GM19238 (cell line): Measurements from ENCODE around the gene GPR132.
"Not testable (repeated sequence)": the region's sequence is repeated elsewhere in the genome, so short reads cannot be mapped to it uniquely, and the experiment has no call there.

Experiments used
- DNase-seq: peaks from one replicate; pipeline ENCODE4 v3.0.0; 2011; ENCODE audit warnings: low spot score; ENCODE audit not compliant: insufficient read length

GPR132 gene, protein sequence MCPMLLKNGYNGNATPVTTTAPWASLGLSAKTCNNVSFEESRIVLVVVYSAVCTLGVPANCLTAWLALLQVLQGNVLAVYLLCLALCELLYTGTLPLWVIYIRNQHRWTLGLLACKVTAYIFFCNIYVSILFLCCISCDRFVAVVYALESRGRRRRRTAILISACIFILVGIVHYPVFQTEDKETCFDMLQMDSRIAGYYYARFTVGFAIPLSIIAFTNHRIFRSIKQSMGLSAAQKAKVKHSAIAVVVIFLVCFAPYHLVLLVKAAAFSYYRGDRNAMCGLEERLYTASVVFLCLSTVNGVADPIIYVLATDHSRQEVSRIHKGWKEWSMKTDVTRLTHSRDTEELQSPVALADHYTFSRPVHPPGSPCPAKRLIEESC

DNA sequence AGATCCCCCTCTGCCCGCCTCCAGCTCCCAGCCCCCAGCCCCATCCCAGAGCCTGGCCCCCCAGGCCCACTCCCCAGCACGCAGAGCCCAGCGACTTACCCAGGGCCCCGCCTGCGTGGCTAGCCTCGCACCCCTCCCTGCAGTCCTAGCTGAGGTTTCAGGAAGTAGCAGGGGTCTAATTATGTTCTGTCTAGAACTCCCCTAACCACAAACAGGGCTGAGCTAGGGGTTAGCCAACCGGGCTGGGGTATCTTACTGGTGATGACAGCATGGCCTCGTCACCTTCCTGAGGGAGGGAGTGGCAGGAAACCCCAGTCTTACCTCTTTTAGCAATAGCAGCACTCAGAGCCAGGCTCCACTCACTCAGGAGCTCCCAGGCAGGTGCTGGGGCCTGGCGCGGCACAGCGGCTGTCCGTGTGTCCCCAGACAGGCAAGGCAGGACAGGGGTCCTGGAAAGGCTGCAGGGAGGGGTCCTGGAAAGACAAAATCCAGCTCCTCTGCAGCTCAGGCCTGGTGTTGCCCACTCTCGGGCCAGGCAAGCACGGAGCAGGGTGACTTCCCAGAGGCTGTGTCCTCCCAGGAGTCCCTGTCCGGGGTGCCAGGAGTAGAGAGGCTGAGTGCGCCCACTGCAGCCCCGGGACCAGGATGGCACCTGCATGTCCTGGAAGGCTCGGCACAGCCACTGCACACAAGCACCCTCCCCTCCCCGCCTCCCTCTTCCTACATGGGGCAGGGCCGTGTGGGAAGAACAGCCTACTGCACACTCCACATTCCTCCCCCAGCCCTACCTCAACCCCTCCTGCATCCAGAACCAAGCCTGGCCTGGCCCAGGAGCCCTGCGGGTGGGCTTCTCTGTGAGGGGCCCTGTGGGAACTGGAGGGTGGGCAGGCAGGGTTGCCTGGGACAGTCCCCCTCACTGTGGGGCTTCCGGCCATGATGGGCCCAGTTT, at the start of gene GPR132:
Gene GPR132, minus strand, starts transcription at position 151 of the 949 bp plus-strand sequence. CDS start 10,010 bp downstream, outside the sequence.
- peak; percentile 87 for DNase-seq

DNA sequence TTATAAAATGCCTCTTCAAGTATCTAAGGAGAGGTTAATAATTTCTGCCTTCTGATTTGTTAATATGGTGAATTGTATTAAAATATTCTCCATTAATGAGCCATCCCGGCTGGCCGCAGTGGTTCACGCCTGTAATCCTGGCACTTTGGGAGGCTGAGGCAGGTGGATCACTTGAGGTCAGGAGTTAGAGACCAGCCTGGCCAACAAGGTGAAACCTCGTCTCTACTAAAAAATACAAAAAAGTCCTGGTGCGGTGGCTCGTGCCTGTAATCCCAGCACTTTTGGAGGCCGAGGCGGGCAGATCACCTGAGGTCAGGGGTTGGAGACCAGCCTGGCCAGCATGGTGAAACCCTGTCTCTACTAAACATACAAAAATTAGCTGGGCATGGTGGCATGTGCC, 44.0 kb upstream of the GPR132 start:
- not testable (repeated sequence) for DNase-seq

DNA sequence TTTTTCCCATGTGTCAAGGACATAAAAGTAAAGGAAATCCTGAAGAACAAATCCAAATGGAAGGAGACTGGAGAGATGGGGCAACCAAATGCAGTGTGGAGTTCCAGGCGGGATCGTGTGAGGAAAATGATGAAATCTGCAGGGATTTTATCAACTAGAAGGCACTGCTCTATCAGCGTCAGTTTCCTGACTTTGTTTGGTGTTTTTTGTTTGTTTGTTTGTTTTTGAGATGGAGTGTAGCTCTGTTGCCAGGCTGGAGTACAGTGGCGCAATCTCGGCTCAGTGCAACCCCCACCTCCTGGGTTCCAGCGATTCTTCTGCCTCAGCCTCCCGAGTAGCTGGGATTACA, 43.3 kb upstream of the GPR132 start:
- no peak for DNase-seq

DNA sequence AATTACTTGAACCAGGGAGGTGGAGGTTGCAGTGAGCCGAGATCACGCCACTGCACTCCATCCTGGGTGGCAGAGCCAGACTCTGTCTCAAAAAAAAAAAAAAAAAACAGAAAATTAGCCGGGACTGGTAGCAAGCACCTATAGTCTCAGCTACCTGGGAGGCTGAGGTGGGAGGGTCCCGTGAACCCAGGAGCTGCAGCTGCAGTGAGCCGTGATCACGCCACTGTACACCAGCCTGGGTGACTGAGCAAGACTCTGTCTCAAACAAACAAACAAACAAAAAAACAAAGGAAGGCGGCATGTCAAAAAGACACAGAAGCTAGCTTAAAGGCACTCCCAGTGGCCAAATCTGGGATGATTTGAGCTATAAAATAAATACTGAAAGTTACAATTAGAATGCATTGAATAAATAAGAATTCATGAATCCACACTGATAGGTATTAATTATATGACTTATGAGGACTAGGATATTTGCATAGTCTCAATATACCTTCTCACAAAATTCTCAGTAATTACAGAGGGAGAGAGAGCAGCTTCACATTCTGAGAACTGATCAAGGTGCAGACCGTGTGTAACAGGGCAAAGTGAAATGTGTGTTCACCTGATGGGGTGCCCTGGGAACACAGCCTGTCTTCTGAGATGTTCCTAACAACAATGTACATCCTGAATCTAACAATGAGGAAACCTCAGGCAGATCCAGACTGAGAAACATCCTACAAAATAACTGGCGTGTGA, 42.7 kb upstream of the GPR132 start:
- DNase-seq = no peak

DNA sequence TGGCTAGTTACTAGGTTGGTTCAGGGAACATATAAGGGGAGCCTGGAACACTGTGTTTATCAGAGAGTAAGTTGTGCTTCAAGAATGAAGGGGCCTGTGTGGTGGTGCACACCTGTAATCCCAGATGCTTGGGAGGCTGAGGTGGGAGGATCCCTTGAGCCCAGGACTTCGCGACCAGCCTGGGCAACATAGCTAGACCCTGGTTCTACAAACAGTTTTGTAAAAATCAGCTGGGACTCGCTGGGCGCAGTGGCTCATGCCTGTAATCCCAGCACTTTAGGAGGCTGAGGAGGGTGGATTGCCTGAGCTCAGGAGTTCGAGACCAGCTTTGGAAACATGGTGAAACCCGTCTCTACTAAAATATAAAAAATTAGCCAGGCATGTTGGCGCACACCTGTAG, 42.1 kb upstream of the GPR132 start:
- DNase-seq = no peak

DNA sequence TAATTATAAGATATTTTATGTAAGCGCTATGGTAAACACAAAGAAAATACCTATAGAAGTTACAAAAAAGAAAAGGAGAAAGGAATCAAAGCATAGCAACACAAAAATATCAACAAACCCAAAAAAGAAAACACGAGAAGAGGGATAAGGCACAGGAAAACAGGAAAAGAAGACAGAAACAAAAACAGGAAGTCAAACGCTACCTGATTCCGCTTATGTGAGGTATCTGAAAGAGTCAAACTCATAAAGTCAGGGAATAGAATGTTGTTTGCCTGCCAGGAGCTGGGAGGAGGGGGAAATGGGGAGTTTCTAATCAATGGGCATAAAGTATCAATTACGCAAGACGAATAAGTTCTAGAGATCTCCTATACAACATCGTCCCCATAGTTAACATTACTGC, 39.9 kb upstream of the GPR132 start:
- no peak for DNase-seq

DNA sequence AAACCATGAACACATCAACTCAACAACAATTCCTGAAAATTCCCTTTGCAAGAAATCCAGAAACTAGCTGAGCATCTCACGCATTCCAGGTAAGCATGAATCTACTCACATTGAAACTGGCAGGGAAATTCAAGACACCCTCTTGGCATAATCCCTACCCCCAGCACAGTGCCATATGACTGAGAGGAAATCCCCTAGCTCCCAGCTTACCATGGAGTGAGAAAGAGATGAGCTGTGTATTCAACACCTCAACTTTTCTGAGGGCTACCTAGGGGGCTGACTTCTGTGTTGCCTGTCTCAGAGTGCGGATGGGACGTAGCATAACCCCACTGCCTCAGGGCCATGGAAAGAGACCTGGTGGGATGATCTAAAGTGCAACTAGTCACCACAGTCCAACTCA, 37.7 kb upstream of the GPR132 start:
- no peak for DNase-seq

DNA sequence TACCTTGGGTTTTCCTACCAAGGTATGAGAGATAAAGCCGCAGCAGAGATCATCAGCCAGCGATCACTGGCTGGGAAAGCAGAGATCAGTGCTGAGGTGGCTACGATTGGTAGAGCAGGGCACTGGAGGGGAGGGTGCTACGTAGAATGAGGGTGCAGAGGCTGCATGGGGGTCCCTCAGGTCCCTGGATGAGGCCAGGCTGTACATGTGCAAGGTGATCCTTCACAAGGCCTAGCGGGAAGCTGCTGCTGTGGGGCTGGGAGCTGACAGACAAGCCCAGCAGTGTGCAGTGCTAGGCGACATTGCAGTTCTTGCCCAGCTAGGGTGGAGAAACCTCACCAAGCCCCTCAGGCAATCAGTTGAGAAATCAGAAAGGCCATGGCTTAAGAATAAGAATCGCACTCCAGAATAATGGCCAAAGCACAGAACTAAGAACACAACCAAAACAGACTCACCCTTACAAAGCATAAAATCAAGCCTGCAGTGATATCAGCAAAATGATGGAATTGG, 37.2 kb upstream of the GPR132 start:
- no peak for DNase-seq

DNA sequence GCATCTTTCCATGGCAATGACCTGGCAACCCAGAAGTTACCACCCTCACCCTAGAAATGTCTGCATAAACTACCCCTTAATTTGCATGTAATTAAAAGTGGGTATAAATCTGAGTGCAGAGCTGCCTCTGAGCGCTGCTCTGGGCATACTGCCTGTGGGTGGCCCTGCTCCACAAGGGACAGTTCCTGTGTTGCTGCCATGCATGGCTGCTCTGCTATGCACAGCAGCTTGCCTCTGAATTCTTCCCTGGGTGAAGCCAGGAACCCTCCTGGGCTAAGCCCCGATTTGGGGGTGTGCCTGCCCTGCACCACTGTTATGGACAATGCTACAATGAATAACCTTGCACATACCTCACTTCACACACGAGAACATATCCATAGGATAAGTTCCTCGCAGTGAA, 35.7 kb upstream of the GPR132 start:
- no peak for DNase-seq

DNA sequence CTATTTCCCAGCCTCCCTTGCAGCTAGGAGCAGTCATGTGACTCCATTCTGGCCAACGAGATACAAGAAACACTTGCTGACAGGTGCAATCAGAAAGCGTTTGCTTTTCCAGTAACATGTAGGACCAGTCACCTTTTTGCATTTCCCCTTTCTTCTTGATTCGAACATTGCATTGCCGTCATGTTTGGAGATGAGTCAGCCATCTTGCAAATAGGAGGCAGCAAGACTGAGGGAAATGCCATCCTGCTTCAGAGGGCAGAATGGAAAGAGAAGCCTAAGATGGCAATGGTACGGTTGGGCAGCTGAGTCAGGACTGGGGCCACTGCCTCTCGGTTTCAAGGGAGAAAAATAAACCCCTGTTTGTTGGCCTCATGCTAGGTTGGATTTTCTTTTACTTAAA, 34.5 kb upstream of the GPR132 start:
- no peak for DNase-seq

DNA sequence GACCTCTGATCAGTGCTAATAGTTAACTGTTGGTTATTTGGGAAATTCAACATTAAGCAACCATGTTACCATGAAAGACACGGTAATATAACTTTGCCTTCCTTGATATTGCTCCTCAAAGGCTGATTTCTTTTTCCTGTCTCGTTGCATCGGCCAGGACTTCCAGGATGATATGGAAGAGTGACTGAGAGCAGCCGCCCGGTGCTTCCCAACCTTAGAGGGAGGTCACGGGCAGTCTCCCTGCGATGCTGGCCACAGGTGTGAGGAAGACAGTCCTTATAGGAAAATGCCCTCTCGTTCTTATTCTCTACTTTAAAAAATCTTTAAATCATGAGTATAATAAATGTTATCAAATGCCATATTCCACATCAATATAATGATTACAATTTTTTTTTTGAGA, 33.1 kb upstream of the GPR132 start:
- no peak for DNase-seq

DNA sequence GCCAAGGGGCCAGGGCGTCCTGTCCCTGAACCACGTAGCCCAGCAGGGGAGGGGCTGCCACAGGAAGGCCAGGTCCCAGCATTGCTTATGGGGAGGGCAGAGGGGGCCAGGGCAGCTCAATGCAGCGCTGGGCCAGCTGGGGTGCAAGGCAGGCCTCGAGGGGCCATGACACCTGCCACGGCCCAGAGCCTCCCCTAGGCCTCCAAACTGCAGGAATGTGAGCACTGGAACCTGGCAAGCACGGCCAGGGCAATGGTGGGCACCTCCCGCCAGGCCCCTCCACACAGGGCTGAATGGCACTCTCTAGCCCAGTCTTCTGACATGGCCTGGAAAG, 32.5 kb upstream of the GPR132 start:
- no peak for DNase-seq

DNA sequence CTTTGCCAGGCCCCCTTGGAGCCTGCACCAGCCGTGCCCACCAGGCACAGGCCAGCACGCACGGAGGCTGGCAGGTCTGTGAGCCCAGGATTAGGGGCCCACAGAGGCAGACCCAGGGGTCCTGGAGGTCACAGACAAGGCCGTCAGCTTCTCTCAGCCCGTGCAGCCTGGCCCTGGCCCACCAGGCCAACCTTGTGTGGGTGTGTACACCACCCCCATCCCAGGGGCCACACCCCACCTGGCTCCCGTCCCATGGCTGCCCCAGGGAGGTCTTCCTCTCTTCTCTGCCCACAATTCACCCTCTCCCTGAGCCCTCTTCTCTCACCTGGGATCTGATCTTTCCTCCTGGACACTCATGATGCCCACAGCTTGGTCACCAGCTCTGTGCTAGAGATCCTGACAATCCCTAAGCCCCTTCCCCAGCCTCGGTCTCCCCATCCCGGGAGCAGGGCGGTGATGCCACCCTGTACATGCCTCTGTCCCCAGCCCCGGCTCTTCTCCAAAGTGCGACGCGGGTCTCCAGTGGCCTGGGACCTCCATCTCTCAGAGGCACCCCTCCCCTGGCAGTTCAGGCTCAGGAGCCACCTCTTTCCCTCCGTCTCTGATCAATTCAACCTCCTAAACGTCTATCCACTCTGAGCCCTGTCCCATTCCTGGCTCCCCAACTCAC, 31.1 kb upstream of the GPR132 start:
- DNase-seq = no peak

DNA sequence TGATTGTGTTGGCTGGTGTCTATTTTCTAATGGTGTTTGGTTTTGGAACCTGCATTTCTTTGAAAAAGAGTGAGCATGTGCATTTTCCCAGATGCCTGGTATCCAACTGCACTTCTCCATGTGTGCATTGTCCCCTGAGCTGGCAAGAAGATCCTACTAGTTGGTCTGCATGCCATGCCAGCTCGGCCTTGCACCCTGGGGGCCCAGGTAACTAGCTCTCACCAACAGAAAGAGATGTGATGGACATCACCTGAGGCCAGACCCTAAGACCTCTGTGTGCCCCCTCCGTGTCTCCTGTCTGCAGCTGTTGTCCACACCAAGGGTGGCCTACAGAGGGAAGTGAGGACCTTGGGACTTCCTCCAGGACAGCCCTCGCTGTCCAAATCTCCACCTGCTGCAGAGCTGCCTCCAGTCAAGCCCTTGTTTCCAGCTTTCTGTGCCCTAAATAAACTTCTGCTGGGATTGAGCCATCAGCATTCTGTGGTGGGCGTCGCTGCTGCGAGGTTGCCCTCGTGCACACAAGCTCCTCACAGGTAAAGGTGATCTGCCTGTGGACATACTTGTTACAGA, 30.1 kb upstream of the GPR132 start:
- no peak for DNase-seq

DNA sequence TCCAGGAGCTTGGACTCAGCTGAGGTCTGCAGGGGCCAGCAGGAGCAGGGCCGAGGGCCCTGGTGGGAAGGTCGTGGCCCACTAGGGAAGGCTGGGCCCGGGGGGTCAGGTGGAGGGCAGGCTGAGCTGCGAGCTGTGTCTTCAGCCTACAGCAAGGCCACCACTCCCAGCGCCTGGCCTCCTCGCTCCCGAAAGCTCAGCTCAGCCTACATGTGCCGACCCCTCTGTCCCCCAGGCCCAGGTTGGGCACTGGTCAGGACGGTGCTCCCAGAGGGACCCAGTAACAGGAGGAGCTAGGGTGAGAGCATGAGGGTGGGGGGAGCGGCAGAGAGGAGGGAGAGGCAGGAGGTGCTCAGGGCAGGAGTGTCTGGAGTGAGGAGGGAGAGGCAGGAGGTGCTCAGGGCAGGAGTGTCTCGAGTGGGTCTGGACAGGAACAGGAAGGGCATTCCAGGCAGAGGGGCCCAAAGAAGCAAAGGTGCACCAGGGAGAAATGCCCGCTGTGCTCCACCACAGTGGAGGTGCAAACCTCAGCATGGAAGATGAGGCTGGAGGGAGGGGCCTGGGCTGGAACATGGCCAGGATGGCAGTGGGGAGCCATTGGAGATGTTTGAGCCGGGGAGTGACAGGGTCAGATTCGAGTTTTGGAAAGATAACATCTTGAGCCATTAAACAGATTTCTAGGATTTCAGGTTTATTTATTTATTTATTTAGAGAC, 29.1 kb upstream of the GPR132 start:
- no peak for DNase-seq

DNA sequence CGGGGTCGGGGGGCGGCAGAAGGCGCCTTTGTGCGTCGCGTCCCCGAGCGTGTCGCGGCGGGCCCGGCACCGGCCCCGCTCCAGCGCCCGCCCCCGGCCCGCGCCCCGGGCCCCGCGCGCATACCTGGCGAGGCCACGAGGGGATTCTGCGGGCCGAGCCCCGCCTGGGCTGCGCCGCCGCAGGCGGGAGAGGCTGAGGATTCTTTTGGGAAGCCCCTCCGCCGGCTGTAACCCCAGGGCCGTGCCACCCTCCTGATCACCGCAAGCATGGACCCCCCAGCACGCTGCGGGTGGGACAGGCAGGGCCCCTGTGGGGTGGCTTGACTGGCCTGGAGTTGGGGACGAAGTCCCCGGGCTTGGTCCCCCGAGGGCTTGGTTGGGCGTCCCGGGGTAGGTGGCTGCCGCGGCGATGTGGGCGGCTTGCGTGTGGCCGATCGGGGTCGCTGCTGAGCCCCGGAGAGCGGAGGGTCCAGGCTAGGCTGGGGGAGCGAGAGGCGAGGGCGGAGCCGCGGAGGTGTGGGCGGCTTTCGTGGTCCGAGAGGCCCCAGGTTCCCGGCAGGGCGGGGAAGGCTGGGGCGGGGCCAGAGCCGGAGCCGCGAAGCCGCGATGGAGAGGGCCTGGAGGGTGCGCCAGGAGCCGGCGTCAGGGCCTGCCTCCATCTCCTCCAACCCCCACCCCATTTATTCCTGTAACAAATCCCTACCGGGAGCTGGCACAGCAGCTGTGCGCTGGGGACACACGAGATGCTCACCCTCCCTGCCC, 28.4 kb upstream of the GPR132 start:
- peak; percentile 80 for DNase-seq

DNA sequence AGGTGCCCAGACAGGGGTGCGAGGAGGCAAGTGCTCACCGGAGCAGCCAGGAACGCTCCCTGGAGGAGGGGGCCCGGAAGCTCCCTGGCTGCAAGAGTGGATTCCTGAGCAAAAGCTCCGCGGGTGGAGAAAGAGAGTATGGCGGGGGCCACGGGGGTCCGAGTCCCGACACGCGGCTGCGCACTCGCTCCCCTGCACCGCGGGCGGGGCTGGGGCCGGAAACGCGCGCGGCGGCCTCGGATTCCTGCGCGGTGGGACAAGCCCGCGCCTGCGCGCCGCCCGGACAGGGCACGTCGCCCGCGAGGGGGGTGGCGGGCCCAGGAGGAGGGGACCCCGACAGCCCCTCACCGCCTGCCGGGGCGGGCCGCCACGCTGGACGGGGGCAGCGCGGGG, 27.8 kb upstream of the GPR132 start:
- DNase-seq = peak; percentile 68

DNA sequence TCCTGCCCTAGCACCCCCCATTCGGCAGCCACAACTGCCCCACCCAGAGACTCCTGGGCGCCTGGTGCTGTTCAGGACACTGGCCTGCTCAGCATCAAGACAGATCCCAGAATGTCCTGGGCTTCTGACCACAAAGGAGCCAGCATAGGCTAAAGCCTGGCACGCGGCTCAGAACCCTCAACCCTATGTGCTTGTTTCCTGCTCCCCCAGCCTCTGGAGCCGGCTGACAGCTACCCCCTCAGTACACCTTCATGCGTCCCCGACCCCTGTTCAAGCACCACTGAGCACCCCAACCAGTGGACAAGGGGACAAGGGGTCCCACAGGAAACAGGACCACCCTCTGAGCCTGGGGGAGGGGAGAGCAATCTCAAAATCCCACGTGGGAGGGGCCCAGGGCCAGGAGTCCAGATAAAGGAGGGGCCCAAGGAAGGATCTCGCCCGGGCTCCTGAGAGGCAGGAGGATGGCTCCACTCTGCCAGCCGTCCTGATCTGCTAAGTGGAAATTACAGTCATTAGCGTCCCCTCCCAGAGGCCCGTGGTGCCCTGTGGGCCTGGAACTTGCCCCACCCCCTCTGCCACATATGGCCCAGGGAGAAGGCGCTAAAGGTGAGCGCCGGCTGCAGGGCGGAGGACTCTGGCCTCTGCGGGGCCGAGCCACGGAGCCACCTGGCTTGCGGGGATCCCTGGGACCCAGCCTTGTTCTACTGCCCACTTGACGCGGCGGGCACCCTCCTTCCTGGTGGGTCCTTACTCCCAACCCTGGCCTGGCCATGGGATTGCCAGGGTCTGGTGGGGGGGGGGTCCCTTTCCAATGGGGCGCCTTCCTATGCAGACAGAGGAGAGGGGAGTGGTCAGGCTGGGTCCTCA, 27.2 kb upstream of the GPR132 start:
- no peak for DNase-seq
